ENCODE results near the gene FHIT. TPM values are rescaled to one million over a fixed set of nuclear protein-coding genes. Genes with fewer than 3 reads are reported as not detected.

Gene FHIT
- polyA plus RNA-seq, 1 of the 3 experiments (the other 2 are of a cell fraction): 0.41 TPM

- Histone ChIP-seq H3K4me2 (no peak overlapping the region), H3K4me1 (ENCODE audit: control insufficient read depth in 1 of 2, insufficient read depth in 2 of 2, low read depth in 1 of 2, low read length in 1 of 2) (no peaks in the 10 kb centered on the region; a peak in 1 of 4 replicates), H3K36me3 (replicated peaks in 1 of 2; ENCODE audit: control insufficient read depth in 1 of 2, insufficient read depth in 2 of 2, low read length in 1 of 2) (no peaks in the 10 kb centered on the region), H4K20me1 (ENCODE audit: insufficient read depth) (no peaks in the 10 kb centered on the region), H3K9ac (no peak overlapping the region), H3F3A (replicated peaks; ENCODE audit: insufficient read depth) (no peaks in the 10 kb centered on the region), H3K4me3 (ENCODE audit: low read depth in 2 of 2, low read length in 1 of 2) (no peak overlapping the region), H3K9me3 (no peaks in the 10 kb centered on the region), H3K9me2 (no peaks in the 10 kb centered on the region), H2AFZ (ENCODE audit: low read depth) (no peak overlapping the region), H3K27me3 (ENCODE audit: insufficient read depth) (no peaks in the 10 kb centered on the region), H3K27ac (ENCODE audit: low read depth in 2 of 2, low read length in 1 of 2) (no peak overlapping the region), H3K79me2 (ENCODE audit: insufficient read depth) (no peaks in the 10 kb centered on the region)
- no peak for TF ChIP-seq USF1 (IDR thresholded peaks at IDR 0.05; ENCODE audit: borderline replicate concordance, low read depth)
- no peak for TF ChIP-seq SIN3A (IDR thresholded peaks at IDR 0.05; ENCODE audit: borderline replicate concordance, low read depth, low read length)
- TF ChIP-seq TAF1 (IDR thresholded peaks at IDR 0.05; ENCODE audit: borderline replicate concordance, low read depth, low read length): no peak
- no peak for TF ChIP-seq IRF3 (IDR thresholded peaks at IDR 0.05; ENCODE audit: low read depth, low read length)
- no peak for TF ChIP-seq RFX5 (IDR thresholded peaks at IDR 0.05; ENCODE audit: low read length)
- no peak for TF ChIP-seq USF2 (IDR thresholded peaks at IDR 0.05; ENCODE audit: borderline replicate concordance, low read depth, low read length)
- TF ChIP-seq FOSL2 (IDR thresholded peaks at IDR 0.05; ENCODE audit: borderline replicate concordance, low read depth): no peak
- no peak for TF ChIP-seq EZH2phosphoT487 (IDR thresholded peaks at IDR 0.05; ENCODE audit: borderline replicate concordance, low read depth)
- TF ChIP-seq GABPA (IDR thresholded peaks at IDR 0.05; ENCODE audit: low read depth): no peak
- no peak for TF ChIP-seq MXI1 (IDR thresholded peaks at IDR 0.05; ENCODE audit: low read depth, low read length)
- TF ChIP-seq NFIC (IDR thresholded peaks at IDR 0.05; ENCODE audit: borderline replicate concordance): no peak
- TF ChIP-seq CHD2 (IDR thresholded peaks at IDR 0.05; ENCODE audit: low read length, partially characterized antibody): no peak
- TF ChIP-seq NRF1 (IDR thresholded peaks at IDR 0.05; ENCODE audit: low read depth, low read length): no peak
- TF ChIP-seq EP300 (IDR thresholded peaks at IDR 0.05; ENCODE audit: borderline replicate concordance in 1 of 2, low read depth in 1 of 2, low read length in 1 of 2): no peak
- TF ChIP-seq SMC3 (IDR thresholded peaks at IDR 0.05; ENCODE audit: low read depth, low read length): no peak
- TF ChIP-seq GATA2 (CRISPR knock-in tag; IDR thresholded peaks at IDR 0.05): no peak
- TF ChIP-seq MEF2A (IDR thresholded peaks at IDR 0.05; ENCODE audit: borderline replicate concordance, low read depth): no peak
- no peak for TF ChIP-seq RAD21 (IDR thresholded peaks at IDR 0.05; ENCODE audit: low read length)
- no peak for TF ChIP-seq RXRA (IDR thresholded peaks at IDR 0.05; ENCODE audit: borderline replicate concordance, low read depth)
- TF ChIP-seq RCOR1 (IDR thresholded peaks at IDR 0.05; ENCODE audit: low read length): no peak
- ChIA-PET POLR2A (no interaction called here), CTCF (interaction anchor here (1.9 kb wide), 1 partner anchor 10 kb away, joined by 5 read pairs; no protein-coding TSS in a partner anchor)
- DNase-seq: no peak
- WGBS (ENCODE audit: low lambda C conversion rate): 68% methylated on average over 1 of the region's 1 CpG
Observed at GRCh38 chr3:61035573-61035972, 215.7 kb downstream of the FHIT start.
